Activated T-cell treated with anti-CD3 and anti-CD28 coated beads, Interleukin-2, amount 50 U/mL, for 1 hour (primary cell): ENCODE measurements around the gene RPL28.

Experiments used
- DNase-seq: peaks from one replicate; pipeline ENCODE4 v3.0.0-alpha.2; 2020

Gene RPL28

GRCh38 chr19:55353803-55354697, 31.7 kb upstream of the RPL28 start:
- DNase-seq = peak; percentile 65

- DNase-seq = peak; percentile 32
Observed at GRCh38 chr19:55354698-55355212, 31.0 kb upstream of the RPL28 start, which contains the start of gene COX6B2. COX6B2 (minus strand) TSS chr19:55354719; CDS start chr19:55354521, 198 bp downstream.

- DNase-seq = no peak
Observed at GRCh38 chr19:55355213-55355821, 30.4 kb upstream of the RPL28 start.

- no peak for DNase-seq
Observed at GRCh38 chr19:55358493-55358892, 27.2 kb upstream of the RPL28 start.

- no peak for DNase-seq
Observed at GRCh38 chr19:55358943-55359908, 26.5 kb upstream of the RPL28 start.

GRCh38 chr19:55360902-55361301, 24.8 kb upstream of the RPL28 start:
- DNase-seq = no peak

GRCh38 chr19:55362174-55362989, 23.4 kb upstream of the RPL28 start:
- DNase-seq = no peak

- DNase-seq = no peak
Observed at GRCh38 chr19:55362990-55363716, 22.6 kb upstream of the RPL28 start, which contains the start of gene GARIN5B. GARIN5B (minus strand) TSS chr19:55363260; CDS start chr19:55363066, 194 bp downstream.

- no peak for DNase-seq
Observed at GRCh38 chr19:55365245-55365644, 20.5 kb upstream of the RPL28 start.

GRCh38 chr19:55365964-55366363, 19.8 kb upstream of the RPL28 start:
- no peak for DNase-seq

GRCh38 chr19:55366790-55367189, 18.9 kb upstream of the RPL28 start:
- DNase-seq = no peak

- DNase-seq = no peak
Observed at GRCh38 chr19:55368106-55368505, 17.6 kb upstream of the RPL28 start.

- DNase-seq = no peak
Observed at GRCh38 chr19:55368701-55369563, 16.8 kb upstream of the RPL28 start.

- DNase-seq = peak; percentile 46
Observed at GRCh38 chr19:55369653-55370304, 16.0 kb upstream of the RPL28 start.

- DNase-seq = no peak
Observed at GRCh38 chr19:55370305-55370988, 15.3 kb upstream of the RPL28 start, which contains the start of gene IL11. IL11 (minus strand) TSS chr19:55370463; CDS start chr19:55370310, 153 bp downstream.

- no peak for DNase-seq
Observed at GRCh38 chr19:55372316-55373081, 13.2 kb upstream of the RPL28 start.

- no peak for DNase-seq
Observed at GRCh38 chr19:55373306-55373992, 12.3 kb upstream of the RPL28 start.
